HCT116 (cell line): ENCODE results near the gene SOX18. TPM values are rescaled to one million over a fixed set of nuclear protein-coding genes. Genes with fewer than 3 reads are reported as not detected.

ENCODE experiments used
- ATAC-seq: fragments of 200-7000 bp; cut with Tn5 transposase; 2 replicates; pipeline ENCODE4 v1.9.1; 2020; ENCODE audit warnings: mild to moderate bottlenecking, moderate library complexity
- BruUV-seq: library from RNA; stranded (reverse); fragments of 400-500 nt; replicated peaks from 2 replicates; lab custom pipeline; 2021; lab: Mats Ljungman, UMichigan
- CTCF ChIA-PET: fragments of 300-600 bp; sonication (Branson Sonifier 250); formaldehyde crosslinking; loops from one replicate; lab custom pipeline; 2021; ENCODE audit warnings: antibody characterized with exemption; lab: Charles Lee
- POLR2A ChIA-PET: fragments of 300-600, 350-600 bp; sonication (Branson Sonifier 250); formaldehyde crosslinking; loops from one replicate; lab custom pipeline; 2021; ENCODE audit warnings: antibody characterized with exemption; lab: Charles Lee
- RAD21 ChIA-PET, 2 experiments: fragments of 300-600 bp; sonication (Branson Sonifier 250); formaldehyde crosslinking; loops; one replicate each; lab custom pipeline; 2023; ENCODE audit warnings: low total read pairs in 2 of 2; ENCODE audit not compliant: uncharacterized antibody in 2 of 2, unreplicated experiment in 2 of 2, low non-redundant PET in 1 of 2; lab: Charles Lee
- DNase-seq: peaks from one replicate; pipeline ENCODE4 v3.0.0-alpha.2; 2010; ENCODE audit warnings: low read depth, low spot score
- H2AFZ ChIP-seq: fragments of 200-600 bp; shearing (Covaris generic), sonication (generic); 2 replicates; pipeline ENCODE4 v1.6.1; 2017; ENCODE audit warnings: low read depth, mixed run types, mixed read lengths, antibody characterized with exemption, low read length; ENCODE audit not compliant: poor library complexity, severe bottlenecking
- H3K27ac ChIP-seq: 2 replicates; pipeline ENCODE4 v1.5.1; 2012; ENCODE audit warnings: low read depth, low read length
- H3K27me3 ChIP-seq: fragments of 200-600 bp; sonication (generic); 2 replicates; pipeline ENCODE4 v1.6.1; 2016; ENCODE audit warnings: mixed run types, low read length, mixed read lengths; ENCODE audit not compliant: insufficient read depth
- H3K36me3 ChIP-seq, 2 experiments: fragments of 200-500 bp in 1 of 2; fragments of 200-600 bp in 1 of 2; sonication (Bioruptor generic) in 1 of 2; sonication (generic) in 1 of 2; 2 replicates each; pipeline versions ENCODE4 v1.5.1 to v1.6.1; 2014 to 2016; ENCODE audit warnings: low read length in 2 of 2, inconsistent platforms in 1 of 2, mixed read lengths in 1 of 2, mixed run types in 1 of 2; ENCODE audit not compliant: insufficient read depth in 2 of 2, control insufficient read depth in 1 of 2
- H3K4me1 ChIP-seq, 2 experiments: fragments of 200-600 bp in 1 of 2; sonication (generic) in 1 of 2; 2 replicates each; pipeline versions ENCODE4 v1.5.1 to v1.6.1; 2012 to 2017; ENCODE audit warnings: low read length in 2 of 2, inconsistent platforms in 1 of 2, mild to moderate bottlenecking in 1 of 2, mixed read lengths in 1 of 2, mixed run types in 1 of 2, moderate library complexity in 1 of 2; ENCODE audit not compliant: insufficient read depth in 2 of 2, control insufficient read depth in 1 of 2
- H3K4me2 ChIP-seq: fragments of 200-600 bp; sonication (generic); 2 replicates; pipeline ENCODE4 v1.6.1; 2017; ENCODE audit warnings: mixed run types, low read length, mixed read lengths
- H3K4me3 ChIP-seq, 2 experiments: fragments of 200-600 bp in 1 of 2; sonication (generic) in 1 of 2; replicated peaks in 1 of 2; 2 replicates each; pipeline ENCODE4 v1.5.1; 2011 to 2016; ENCODE audit warnings: low read length in 2 of 2, control low read depth in 1 of 2, low read depth in 1 of 2, mild to moderate bottlenecking in 1 of 2, mixed read lengths in 1 of 2, mixed run types in 1 of 2
- H3K79me2 ChIP-seq: fragments of 200-600 bp; sonication (generic); 2 replicates; pipeline ENCODE4 v1.6.1; 2017; ENCODE audit warnings: mild to moderate bottlenecking, mixed run types, low read length, moderate library complexity, mixed read lengths; ENCODE audit not compliant: insufficient read depth
- H3K9ac ChIP-seq: fragments of 200-600 bp; sonication (generic); 2 replicates; pipeline ENCODE4 v1.6.1; 2016; ENCODE audit warnings: low read length, mixed read lengths
- H3K9me2 ChIP-seq: fragments of 200-600 bp; sonication (generic), shearing (Covaris generic); 2 replicates; pipeline ENCODE4 v1.6.1; 2017; ENCODE audit warnings: mixed run types, mild to moderate bottlenecking, moderate library complexity; ENCODE audit not compliant: insufficient read depth
- H3K9me3 ChIP-seq, 2 experiments: fragments of 200-500 bp in 1 of 2; fragments of 200-600 bp in 1 of 2; sonication (Bioruptor generic) in 1 of 2; sonication (generic) in 1 of 2; 2 replicates each; pipeline ENCODE4 v1.6.1; 2014 to 2017; ENCODE audit warnings: low read length in 2 of 2, mixed read lengths in 2 of 2, inconsistent platforms in 1 of 2, low read depth in 1 of 2, mild to moderate bottlenecking in 1 of 2, mixed run types in 1 of 2, moderate library complexity in 1 of 2; ENCODE audit not compliant: control insufficient read depth in 1 of 2, insufficient read depth in 1 of 2
- H4K20me1 ChIP-seq: fragments of 200-600 bp; sonication (generic), shearing (Covaris generic); 2 replicates; pipeline ENCODE4 v1.6.1; 2017; ENCODE audit warnings: mixed run types, mild to moderate bottlenecking, moderate library complexity; ENCODE audit not compliant: insufficient read depth
- CBX3 ChIP-seq: IDR thresholded peaks from 2 replicates; pipeline ENCODE4 v1.6.1; 2012; ENCODE audit warnings: low read depth
- CEBPB ChIP-seq: IDR thresholded peaks from 2 replicates; pipeline ENCODE4 v1.6.1; 2012; ENCODE audit warnings: low read depth
- EGR1 ChIP-seq: IDR thresholded peaks from 2 replicates; pipeline ENCODE4 v1.6.1; 2012; ENCODE audit warnings: low read depth
- EZH2 ChIP-seq: fragments of 200-600 bp; sonication (generic); IDR thresholded peaks from 2 replicates; pipeline ENCODE4 v1.6.1; 2017; ENCODE audit warnings: antibody characterized with exemption, mixed run types
- EZH2phosphoT487 ChIP-seq: fragments of 200-600 bp; IDR thresholded peaks from 2 replicates; pipeline ENCODE4 v1.6.1; 2018; ENCODE audit warnings: antibody characterized with exemption, borderline replicate concordance
- FOSL1 ChIP-seq: IDR thresholded peaks from 2 replicates; pipeline ENCODE4 v1.6.1; 2012; ENCODE audit warnings: low read depth
- JUND ChIP-seq: IDR thresholded peaks from 2 replicates; pipeline ENCODE4 v1.6.1; 2012
- POLR2A ChIP-seq: IDR thresholded peaks from 2 replicates; pipeline ENCODE4 v1.7.0; 2011; ENCODE audit warnings: borderline replicate concordance; ENCODE audit not compliant: insufficient read depth, insufficient read length; ENCODE audit errors: extremely low read depth
- SIN3A ChIP-seq: IDR thresholded peaks from 2 replicates; pipeline ENCODE4 v1.6.1; 2012; ENCODE audit warnings: low read depth
- SP1 ChIP-seq: IDR thresholded peaks from 2 replicates; pipeline ENCODE4 v1.6.1; 2012; ENCODE audit warnings: low read depth
- SRF ChIP-seq: IDR thresholded peaks from 2 replicates; pipeline ENCODE4 v1.6.1; 2012; ENCODE audit warnings: low read depth
- YY1 ChIP-seq: IDR thresholded peaks from 2 replicates; pipeline ENCODE4 v1.6.1; 2011; ENCODE audit warnings: low read length, low read depth, moderate library complexity, mild to moderate bottlenecking; ENCODE audit not compliant: insufficient replicate concordance; ENCODE audit errors: extremely low read depth
- intact Hi-C: fragments of 100-400 bp; cut with micrococcal nuclease; formaldehyde crosslinking; loops from 2 replicates; pipeline ENCODE4 v1.10.0; 2022
- total RNA-seq: library from RNA; stranded (reverse); gene quantifications from one replicate; pipeline ENCODE4 v1.2.1, GENCODE V29; 2021; ENCODE audit not compliant: unreplicated experiment
- TF ChIP-seq, protein P1 (sequence below), 3 experiments: fragments of 200-600 bp in 1 of 3; sonication (generic) in 1 of 3; IDR thresholded peaks in 2 of 3; conservative IDR thresholded peaks in 1 of 3; 2 replicates each; pipeline ENCODE4 v1.5.1; 2012 to 2017; ENCODE audit warnings: low read depth in 2 of 3, low read length in 2 of 3, antibody characterized with exemption in 1 of 3, borderline replicate concordance in 1 of 3, control low read depth in 1 of 3, mild to moderate bottlenecking in 1 of 3, mixed read lengths in 1 of 3, mixed run types in 1 of 3, moderate library complexity in 1 of 3; ENCODE audit not compliant: insufficient read depth in 1 of 3
- TF ChIP-seq, protein P2 (sequence below): IDR thresholded peaks from 2 replicates; pipeline ENCODE4 v1.6.1; 2011; ENCODE audit warnings: mild to moderate bottlenecking, low read length, moderate library complexity; ENCODE audit not compliant: insufficient replicate concordance; ENCODE audit errors: extremely low read depth
- TF ChIP-seq, protein P3 (sequence below): IDR thresholded peaks from 2 replicates; pipeline ENCODE4 v1.6.1; 2012

Gene SOX18
- total RNA-seq, 1 experiment from 2014 or later: 3.3 TPM

GRCh38 chr20:64074963-64075362, 25.5 kb upstream of the SOX18 start:
- no TSS peak for BruUV-seq
- TF ChIP-seq FOSL1 (no peak), EZH2 (no peak), JUND (no peak), EGR1 (no peak), SP1 (no peak), CBX3 (no peak), YY1 (no peak), SIN3A (no peak), CEBPB (no peak), POLR2A (no peak), EZH2phosphoT487 (no peak), SRF (no peak)
- TF ChIP-seq, protein P1, sequence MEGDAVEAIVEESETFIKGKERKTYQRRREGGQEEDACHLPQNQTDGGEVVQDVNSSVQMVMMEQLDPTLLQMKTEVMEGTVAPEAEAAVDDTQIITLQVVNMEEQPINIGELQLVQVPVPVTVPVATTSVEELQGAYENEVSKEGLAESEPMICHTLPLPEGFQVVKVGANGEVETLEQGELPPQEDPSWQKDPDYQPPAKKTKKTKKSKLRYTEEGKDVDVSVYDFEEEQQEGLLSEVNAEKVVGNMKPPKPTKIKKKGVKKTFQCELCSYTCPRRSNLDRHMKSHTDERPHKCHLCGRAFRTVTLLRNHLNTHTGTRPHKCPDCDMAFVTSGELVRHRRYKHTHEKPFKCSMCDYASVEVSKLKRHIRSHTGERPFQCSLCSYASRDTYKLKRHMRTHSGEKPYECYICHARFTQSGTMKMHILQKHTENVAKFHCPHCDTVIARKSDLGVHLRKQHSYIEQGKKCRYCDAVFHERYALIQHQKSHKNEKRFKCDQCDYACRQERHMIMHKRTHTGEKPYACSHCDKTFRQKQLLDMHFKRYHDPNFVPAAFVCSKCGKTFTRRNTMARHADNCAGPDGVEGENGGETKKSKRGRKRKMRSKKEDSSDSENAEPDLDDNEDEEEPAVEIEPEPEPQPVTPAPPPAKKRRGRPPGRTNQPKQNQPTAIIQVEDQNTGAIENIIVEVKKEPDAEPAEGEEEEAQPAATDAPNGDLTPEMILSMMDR (IDR thresholded peaks at IDR 0.05 in 2 of 3, conservative IDR thresholded peaks at IDR 0.05 in 1 of 3; ENCODE audit: borderline replicate concordance in 1 of 3, insufficient read depth in 1 of 3, low read depth in 2 of 3, low read length in 2 of 3): no peak
- TF ChIP-seq, protein P2, sequence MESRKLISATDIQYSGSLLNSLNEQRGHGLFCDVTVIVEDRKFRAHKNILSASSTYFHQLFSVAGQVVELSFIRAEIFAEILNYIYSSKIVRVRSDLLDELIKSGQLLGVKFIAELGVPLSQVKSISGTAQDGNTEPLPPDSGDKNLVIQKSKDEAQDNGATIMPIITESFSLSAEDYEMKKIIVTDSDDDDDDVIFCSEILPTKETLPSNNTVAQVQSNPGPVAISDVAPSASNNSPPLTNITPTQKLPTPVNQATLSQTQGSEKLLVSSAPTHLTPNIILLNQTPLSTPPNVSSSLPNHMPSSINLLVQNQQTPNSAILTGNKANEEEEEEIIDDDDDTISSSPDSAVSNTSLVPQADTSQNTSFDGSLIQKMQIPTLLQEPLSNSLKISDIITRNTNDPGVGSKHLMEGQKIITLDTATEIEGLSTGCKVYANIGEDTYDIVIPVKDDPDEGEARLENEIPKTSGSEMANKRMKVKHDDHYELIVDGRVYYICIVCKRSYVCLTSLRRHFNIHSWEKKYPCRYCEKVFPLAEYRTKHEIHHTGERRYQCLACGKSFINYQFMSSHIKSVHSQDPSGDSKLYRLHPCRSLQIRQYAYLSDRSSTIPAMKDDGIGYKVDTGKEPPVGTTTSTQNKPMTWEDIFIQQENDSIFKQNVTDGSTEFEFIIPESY: no peak
- TF ChIP-seq, protein P3, sequence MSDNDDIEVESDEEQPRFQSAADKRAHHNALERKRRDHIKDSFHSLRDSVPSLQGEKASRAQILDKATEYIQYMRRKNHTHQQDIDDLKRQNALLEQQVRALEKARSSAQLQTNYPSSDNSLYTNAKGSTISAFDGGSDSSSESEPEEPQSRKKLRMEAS: no peak
- H3K9ac ChIP-seq: no peak overlapping the region
- no peaks in the 10 kb centered on the region for H3K36me3 ChIP-seq
- no peak overlapping the region for H3K4me2 ChIP-seq
- no peaks in the 10 kb centered on the region for H3K27me3 ChIP-seq
- no peak overlapping the region for H3K27ac ChIP-seq
- H4K20me1 ChIP-seq: no peaks in the 10 kb centered on the region
- no peak overlapping the region for H2AFZ ChIP-seq
- no peaks in the 10 kb centered on the region for H3K9me3 ChIP-seq
- H3K9me2 ChIP-seq: no peaks in the 10 kb centered on the region
- ATAC-seq (no peak), DNase-seq (no peak)
- intact Hi-C loops: no loop called here
- ChIA-PET RAD21 (no interaction called here), CTCF (interaction anchor here (0.6 kb wide), 1 partner anchor 533 kb away, joined by 7 read pairs; no protein-coding TSS in a partner anchor), POLR2A (no interaction called here)
- H3K79me2 ChIP-seq: peaks cover 9% of the 10 kb centered on the region; the same call in 1 of the 2 replicates
- no peak overlapping the region for H3K4me3 ChIP-seq
- H3K4me1 ChIP-seq: peaks cover 9 to 14% of the 10 kb centered on the region in 2 experiments
